T-cell (primary cell): ENCODE data around the gene SORL1. TPM values are rescaled to one million over a fixed set of nuclear protein-coding genes. Genes with fewer than 3 reads are reported as not detected.
"Not testable (repeated sequence)": the region's sequence is repeated elsewhere in the genome, so short reads cannot be mapped to it uniquely, and the experiment has no call there.

Experiments used
- ATAC-seq, 4 experiments: fragments of 200-7000 bp in 3 of 4; fragments of 150-1000 bp in 1 of 4; cut with Tn5 transposase; replicated peaks in 1 of 4; 1 replicate in 3 of 4; 2 replicates in 1 of 4; pipeline ENCODE4 v1.10.0; 2021; ENCODE audit warnings: moderate library complexity in 3 of 4, mild to moderate bottlenecking in 2 of 4, moderate number of reproducible peaks in 1 of 4
- CTCF ChIA-PET, 2 donors: fragments of 300-600 bp; sonication (Branson Sonifier 250); formaldehyde crosslinking; loops; one replicate each; lab custom pipeline; 2022; ENCODE audit warnings: antibody characterized with exemption in 2 of 2; lab: Charles Lee
- POLR2A ChIA-PET, 2 donors: fragments of 300-600 bp; sonication (Branson Sonifier 250); formaldehyde crosslinking; loops; one replicate each; lab custom pipeline; 2022; ENCODE audit warnings: antibody characterized with exemption in 2 of 2; lab: Charles Lee
- DNase-seq, 35 experiments: peaks; one replicate each; pipeline versions ENCODE4 v3.0.0 to v3.0.0-alpha.2; 2013 to 2023
- H3K27ac ChIP-seq: one replicate; pipeline ENCODE4 v1.5.1; 2013; ENCODE audit warnings: low read length
- H3K27me3 ChIP-seq, 2 experiments: replicated peaks in 1 of 2; 1 replicate in 1 of 2; 2 replicates in 1 of 2; pipeline versions ENCODE4 v1.6.1 to v1.7.0; 2013; ENCODE audit warnings: low read length in 1 of 2, mixed read lengths in 1 of 2; ENCODE audit not compliant: control insufficient read depth in 2 of 2, insufficient read depth in 2 of 2; ENCODE audit errors: extremely low read depth in 1 of 2
- H3K36me3 ChIP-seq, 2 donors: 1 replicate in 1 of 2; 2 replicates in 1 of 2; pipeline versions ENCODE4 v1.6.1 to v1.7.0; 2013; ENCODE audit warnings: low read length in 1 of 2; ENCODE audit not compliant: control insufficient read depth in 2 of 2, insufficient read depth in 1 of 2; ENCODE audit errors: extremely low read depth in 1 of 2
- H3K4me1 ChIP-seq, 2 experiments: 1 replicate in 1 of 2; 2 replicates in 1 of 2; pipeline versions ENCODE4 v1.6.1 to v1.7.0; 2013; ENCODE audit warnings: low read length in 2 of 2, mixed read lengths in 1 of 2; ENCODE audit not compliant: insufficient read depth in 2 of 2, control insufficient read depth in 1 of 2; ENCODE audit errors: extremely low read depth in 1 of 2
- H3K4me3 ChIP-seq, 2 donors: 1 replicate in 1 of 2; 2 replicates in 1 of 2; pipeline versions ENCODE4 v1.5.1 to v1.7.0; 2013; ENCODE audit warnings: mild to moderate bottlenecking in 2 of 2, low read length in 1 of 2, moderate library complexity in 1 of 2; ENCODE audit not compliant: control insufficient read depth in 1 of 2; ENCODE audit errors: extremely low read depth in 1 of 2
- H3K9me3 ChIP-seq: 2 replicates; pipeline ENCODE4 v1.7.0; 2013
- H3K27ac Mint-ChIP-seq, 2 donors: one replicate each; pipeline ENCODE4 v1.8.0; 2020 to 2021; ENCODE audit warnings: mild to moderate bottlenecking in 2 of 2, mixed read lengths in 2 of 2
- H3K27me3 Mint-ChIP-seq, 2 donors: one replicate each; pipeline ENCODE4 v1.8.0; 2021 to 2022; ENCODE audit warnings: mixed read lengths in 2 of 2
- H3K36me3 Mint-ChIP-seq: one replicate; pipeline ENCODE4 v1.8.0; 2021; ENCODE audit warnings: mixed read lengths
- H3K4me1 Mint-ChIP-seq, 3 donors: one replicate each; pipeline ENCODE4 v1.8.0; 2020 to 2022; ENCODE audit warnings: mixed read lengths in 3 of 3, mild to moderate bottlenecking in 1 of 3
- H3K4me3 Mint-ChIP-seq, 3 donors: one replicate each; pipeline ENCODE4 v1.8.0; 2020 to 2022; ENCODE audit warnings: mild to moderate bottlenecking in 3 of 3, mixed read lengths in 3 of 3, moderate library complexity in 3 of 3
- H3K9me3 Mint-ChIP-seq, 3 donors: one replicate each; pipeline ENCODE4 v1.8.0; 2020 to 2022; ENCODE audit warnings: mixed read lengths in 3 of 3
- WGBS: methylation state at CpG from one replicate; pipeline ENCODE4 v1.1.5; 2013; ENCODE audit warnings: missing lambda C conversion rate; ENCODE audit not compliant: insufficient coverage; 5-methylcytosine and 5-hydroxymethylcytosine counted together
- total RNA-seq, 35 experiments: library from RNA in 6 of 35; stranded (reverse) in 6 of 35; fragments of 120-200 nt in 1 of 35; gene quantifications; one replicate each; pipeline versions ENCODE4 v1.2.1 to v1.2.4 and lab custom pipeline; 2013 to 2026

SORL1 gene
- total RNA-seq, 5 donors from 2014 or later (not counting 1 experiment from before 2014, with no cell fraction given): 361 to 422 (median 392) TPM

- DNase-seq (no peak), ATAC-seq (no peak)
- no peak overlapping the region for H3K27ac ChIP-seq
- Mint-ChIP-seq H3K27me3 (no peaks in the 10 kb centered on the region), H3K4me1 (peaks cover 60 to 85% (median 77%) of the 10 kb centered on the region in 3 donors), H3K9me3 (no peaks in the 10 kb centered on the region), H3K36me3 (peaks cover 42% of the 10 kb centered on the region), H3K4me3 (no peak overlapping the region), H3K27ac (peak overlapping the region; percentile 20 to 77)
- H3K27me3 ChIP-seq: no peaks in the 10 kb centered on the region
- 98% methylated on average over 16 of the region's 18 CpGs for WGBS
- H3K36me3 ChIP-seq: peaks cover 15 to 55% of the 10 kb centered on the region in 2 donors
- no peaks in the 10 kb centered on the region for H3K9me3 ChIP-seq
- CTCF ChIA-PET: interaction anchor here (0.7 kb wide), 2 partner anchors 10 to 95 kb away, joined by 3 to 6 read pairs; no protein-coding TSS in a partner anchor
- no peak overlapping the region for H3K4me3 ChIP-seq
- H3K4me1 ChIP-seq: peaks cover 19 to 72% of the 10 kb centered on the region in 2 experiments
- POLR2A ChIA-PET: no interaction called here
Measured at GRCh38 chr11:121478226-121478894, 26.2 kb downstream of the SORL1 start.

DNA sequence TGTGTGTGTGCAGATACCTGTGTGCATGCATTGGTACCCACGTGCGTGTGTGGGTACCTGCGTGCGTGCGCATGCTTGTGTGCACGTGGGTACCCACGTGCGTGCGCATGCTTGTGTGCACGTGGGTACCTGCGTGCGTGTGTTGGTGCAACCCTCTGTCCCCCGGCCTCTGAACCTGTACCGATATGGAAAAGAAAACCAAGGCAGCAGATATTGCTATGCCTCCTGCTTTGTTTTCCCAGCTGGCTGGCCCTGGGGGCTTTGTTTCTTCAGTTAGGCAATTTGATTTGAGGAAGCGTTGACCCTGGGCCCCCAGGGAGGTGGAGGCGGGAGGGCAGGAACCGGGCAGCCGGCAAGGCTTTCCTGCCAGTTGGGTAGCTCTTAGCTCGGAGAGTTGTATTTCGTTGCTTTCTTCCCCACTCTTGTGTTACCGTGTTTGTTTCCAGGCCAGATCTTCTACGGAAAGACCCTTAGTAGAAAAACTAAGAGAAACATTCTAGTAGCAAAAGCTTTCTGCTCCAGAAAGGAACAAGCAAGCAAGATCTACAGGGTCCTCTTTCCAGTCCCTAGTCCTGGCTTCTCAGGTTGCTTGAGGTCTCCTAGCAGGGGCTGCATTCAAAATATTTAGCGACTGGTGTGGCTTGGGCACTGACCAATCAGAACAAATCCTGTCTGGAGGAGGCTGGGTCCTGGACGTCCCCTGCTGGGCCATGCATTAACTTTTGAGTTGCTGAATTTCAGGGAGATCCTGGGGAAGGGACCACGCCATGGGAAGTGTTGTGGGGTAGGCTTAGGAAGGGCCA, 27.0 kb downstream of the SORL1 start:
- no peak overlapping the region for H3K27ac ChIP-seq
- ChIA-PET POLR2A (no interaction called here), CTCF (interaction anchor here in 1 of 2 donors (0.9 kb wide), 1 partner anchor 29 kb away, joined by 4 read pairs; no protein-coding TSS in a partner anchor)
- Mint-ChIP-seq H3K36me3 (peaks cover 44% of the 10 kb centered on the region), H3K4me3 (no peak overlapping the region), H3K27me3 (no peaks in the 10 kb centered on the region), H3K4me1 (peaks cover 65 to 86% (median 78%) of the 10 kb centered on the region in 3 donors), H3K9me3 (no peaks in the 10 kb centered on the region), H3K27ac (peak overlapping the region; percentile 37 to 77)
- H3K27me3 ChIP-seq: no peaks in the 10 kb centered on the region
- H3K36me3 ChIP-seq: peaks cover 15 to 54% of the 10 kb centered on the region in 2 donors
- H3K4me1 ChIP-seq: peaks cover 26 to 72% of the 10 kb centered on the region in 2 experiments
- ATAC-seq (no peak), DNase-seq (no peak)
- WGBS: 93% methylated on average over 24 of the region's 25 CpGs
- H3K9me3 ChIP-seq: no peaks in the 10 kb centered on the region
- H3K4me3 ChIP-seq: no peak overlapping the region

DNA sequence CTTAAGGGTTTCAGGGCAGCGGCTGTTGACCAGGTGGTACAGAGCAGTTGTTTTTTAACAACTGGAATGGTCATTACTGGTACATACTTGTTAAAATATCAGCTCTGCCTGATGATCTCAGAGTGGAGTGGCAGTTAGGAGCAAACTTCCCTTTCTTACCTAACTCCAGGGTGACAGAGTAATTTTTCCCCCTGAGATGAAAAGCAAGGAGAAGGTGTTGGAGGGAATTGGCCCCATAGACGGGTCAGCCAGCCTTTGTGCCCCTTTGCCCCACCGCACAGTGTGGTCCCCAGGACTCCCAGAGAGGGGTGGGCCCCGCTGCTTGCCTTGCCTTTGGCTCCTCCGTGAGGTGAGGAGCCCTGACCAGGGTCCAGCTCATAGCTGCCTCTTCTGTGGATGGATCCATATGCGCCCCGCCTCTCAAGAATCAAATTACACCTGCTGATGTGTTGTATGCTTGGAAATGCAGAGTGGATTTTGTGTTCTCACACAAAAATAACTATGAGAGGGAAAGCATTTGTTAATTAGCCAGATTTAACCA, 27.7 kb downstream of the SORL1 start:
- no peak overlapping the region for H3K4me3 ChIP-seq
- H3K36me3 ChIP-seq: peaks cover 15 to 55% of the 10 kb centered on the region in 2 donors
- peak overlapping the region; percentile 37 to 77 for H3K27ac Mint-ChIP-seq
- H3K9me3 ChIP-seq: no peaks in the 10 kb centered on the region
- CTCF ChIA-PET: interaction anchor here in 1 of 2 donors (0.9 to 1.5 kb wide), 2 partner anchors 14 to 30 kb away, joined by 3 to 4 read pairs; no protein-coding TSS in a partner anchor
- H3K36me3 Mint-ChIP-seq: peaks cover 43% of the 10 kb centered on the region
- H3K4me1 Mint-ChIP-seq: peaks cover 70 to 85% (median 78%) of the 10 kb centered on the region in 3 donors
- peaks cover 28 to 75% of the 10 kb centered on the region in 2 experiments for H3K4me1 ChIP-seq
- peak overlapping the region; percentile 22 for H3K27ac ChIP-seq
- POLR2A ChIA-PET: no interaction called here
- H3K4me3 Mint-ChIP-seq: no peak overlapping the region
- WGBS: 100% methylated on average over 3 of the region's 7 CpGs
- ATAC-seq (no peak), DNase-seq (no peak)
- H3K27me3 Mint-ChIP-seq: no peaks in the 10 kb centered on the region
- H3K27me3 ChIP-seq: no peaks in the 10 kb centered on the region
- H3K9me3 Mint-ChIP-seq: no peaks in the 10 kb centered on the region

- peaks cover 47% of the 10 kb centered on the region for H3K36me3 Mint-ChIP-seq
- 0% methylated on average over 1 of the region's 2 CpGs for WGBS
- H3K27me3 ChIP-seq, H3K27me3 Mint-ChIP-seq, H3K9me3 ChIP-seq, H3K9me3 Mint-ChIP-seq: not testable (repeated sequence)
- ChIA-PET POLR2A (interaction anchor here (0.6 to 1.5 kb wide), 7 partner anchors 13 to 32 kb away, joined by 3 to 9 read pairs (median 5); partner anchors contain the start of genes SORL1-AS1 (in 2 of the 2) and SORL1 (in 1 of the 2)), CTCF (interaction anchor here (0.7 to 3.3 kb wide), 9 partner anchors 12 to 190 kb away, joined by 3 to 24 read pairs (median 3); partner anchors contain the start of genes SC5D (in 1 of the 2) and SORL1 (in 1 of the 2))
- DNase-seq: peak in 32 of 35 experiments; percentile 19 to 83 (median 57)
- peaks cover 24 to 74% of the 10 kb centered on the region in 2 experiments for H3K4me1 ChIP-seq
- ATAC-seq: peak; percentile 80 to 85 (median 83)
- peak overlapping the region; percentile 69 to 88 (median 78) for H3K4me3 Mint-ChIP-seq
- H3K4me1 Mint-ChIP-seq: peaks cover 61 to 82% (median 76%) of the 10 kb centered on the region in 3 donors
- H3K36me3 ChIP-seq: peaks cover 15 to 58% of the 10 kb centered on the region in 2 donors
- peak overlapping the region; percentile 82 for H3K27ac ChIP-seq
- peak overlapping the region; percentile 25 to 48 for H3K4me3 ChIP-seq
- peak overlapping the region; percentile 87 to 92 for H3K27ac Mint-ChIP-seq
Measured at GRCh38 chr11:121481484-121482230, 29.5 kb downstream of the SORL1 start.

GRCh38 chr11:121482231-121483129, 30.4 kb downstream of the SORL1 start:
- peak overlapping the region; percentile 87 to 92 for H3K27ac Mint-ChIP-seq
- POLR2A ChIA-PET: interaction anchor here (0.6 to 1.6 kb wide), 6 partner anchors 14 to 33 kb away, joined by 3 to 9 read pairs (median 4); partner anchors contain the start of gene SORL1-AS1 (in 1 of the 2)
- H3K4me3 ChIP-seq: peak overlapping the region; percentile 25 to 48
- H3K9me3 Mint-ChIP-seq: no peaks in the 10 kb centered on the region
- peak overlapping the region; percentile 69 to 88 (median 78) for H3K4me3 Mint-ChIP-seq
- peaks cover 50% of the 10 kb centered on the region for H3K36me3 Mint-ChIP-seq
- CTCF ChIA-PET: interaction anchor here (0.5 to 3.3 kb wide), 7 partner anchors 16 to 190 kb away, joined by 3 to 24 read pairs (median 3); partner anchors contain the start of genes SC5D (in 1 of the 2) and SORL1 (in 1 of the 2)
- WGBS: 45% methylated on average over 8 of the region's 9 CpGs
- H3K4me1 ChIP-seq: peaks cover 24 to 76% of the 10 kb centered on the region in 2 experiments
- ATAC-seq (peak; percentile 83 to 88 (median 87)), DNase-seq (peak in 34 of 35 experiments; percentile 37 to 83 (median 60))
- peaks cover 59 to 80% (median 74%) of the 10 kb centered on the region in 3 donors for H3K4me1 Mint-ChIP-seq
- H3K27me3 Mint-ChIP-seq: no peaks in the 10 kb centered on the region
- peaks cover 18 to 57% of the 10 kb centered on the region in 2 donors for H3K36me3 ChIP-seq
- no peaks in the 10 kb centered on the region for H3K9me3 ChIP-seq
- no peaks in the 10 kb centered on the region for H3K27me3 ChIP-seq
- peak overlapping the region; percentile 82 for H3K27ac ChIP-seq
